ENCODE data around the gene PAK6.

PAK6 gene

GRCh38 chr15:40241269-40242212, 2.7 kb downstream of the PAK6 start:
- no peak for FAIRE-seq

- no peak for FAIRE-seq
Measured at GRCh38 chr15:40242213-40242599, 3.3 kb downstream of the PAK6 start.

GRCh38 chr15:40242601-40243000, 3.7 kb downstream of the PAK6 start:
- no peak for FAIRE-seq

GRCh38 chr15:40243126-40243810, 4.4 kb downstream of the PAK6 start:
- no peak for FAIRE-seq

- FAIRE-seq = no peak
Measured at GRCh38 chr15:40244961-40245523, 6.2 kb downstream of the PAK6 start.

GRCh38 chr15:40245666-40246450, 7.0 kb downstream of the PAK6 start:
- FAIRE-seq = no peak

GRCh38 chr15:40246496-40247280, 7.8 kb downstream of the PAK6 start:
- FAIRE-seq = no peak

GRCh38 chr15:40247406-40247971, 8.6 kb downstream of the PAK6 start:
- no peak for FAIRE-seq

- FAIRE-seq = no peak
Measured at GRCh38 chr15:40248006-40248783, 9.3 kb downstream of the PAK6 start.

GRCh38 chr15:40249477-40250303, 10.8 kb downstream of the PAK6 start:
- no peak for FAIRE-seq

- FAIRE-seq = no peak
Measured at GRCh38 chr15:40250304-40250656, 11.4 kb downstream of the PAK6 start.

- FAIRE-seq = no peak
Measured at GRCh38 chr15:40250771-40251483, 12.1 kb downstream of the PAK6 start.

GRCh38 chr15:40251486-40252140, 12.8 kb downstream of the PAK6 start:
- FAIRE-seq = no peak

GRCh38 chr15:40252141-40252437, 13.2 kb downstream of the PAK6 start:
- FAIRE-seq = no peak

- FAIRE-seq = no peak
Measured at GRCh38 chr15:40252438-40253166, 13.7 kb downstream of the PAK6 start.

GRCh38 chr15:40253167-40253790, 14.4 kb downstream of the PAK6 start:
- no peak for FAIRE-seq

- FAIRE-seq = no peak
Measured at GRCh38 chr15:40254452-40254851, 15.6 kb downstream of the PAK6 start.

- FAIRE-seq = no peak
Measured at GRCh38 chr15:40255033-40255432, 16.2 kb downstream of the PAK6 start.
